ENCODE measurements around the gene SEPTIN5. TPM values are rescaled to one million over a fixed set of nuclear protein-coding genes. Genes with fewer than 3 reads are reported as not detected.
A peak's percentile ranks its signal among the peaks of the same experiment; 100 is the strongest.

SEPTIN5 gene
- total RNA-seq, 1 experiment from 2014 or later = not detected

GRCh38 chr22:19760058-19760950 is 46.0 kb downstream of the SEPTIN5 start, which contains the start of gene TBX1:
TBX1 (plus strand) TSS chr22:19760778; CDS start chr22:19760844, 66 bp downstream.
- no peak for DNase-seq (ENCODE audit: low spot score)

GRCh38 chr22:19760951-19761724 is 46.8 kb downstream of the SEPTIN5 start:
- no peak for DNase-seq (ENCODE audit: low spot score)

- no peak for DNase-seq (ENCODE audit: low spot score)
Measured at GRCh38 chr22:19761725-19762567, 47.6 kb downstream of the SEPTIN5 start.

- no peak for DNase-seq (ENCODE audit: low spot score)
Measured at GRCh38 chr22:19762568-19763457, 48.5 kb downstream of the SEPTIN5 start.

GRCh38 chr22:19763458-19764298 is 49.4 kb downstream of the SEPTIN5 start:
- no peak for DNase-seq (ENCODE audit: low spot score)

GRCh38 chr22:19764299-19764593 is 49.9 kb downstream of the SEPTIN5 start:
- DNase-seq (ENCODE audit: low spot score) = no peak

GRCh38 chr22:19764636-19765476 is 50.6 kb downstream of the SEPTIN5 start:
- no peak for DNase-seq (ENCODE audit: low spot score)

- no peak for DNase-seq (ENCODE audit: low spot score)
Measured at GRCh38 chr22:19765477-19766239, 51.4 kb downstream of the SEPTIN5 start.

- DNase-seq (ENCODE audit: low spot score) = no peak
Measured at GRCh38 chr22:19766240-19766510, 51.9 kb downstream of the SEPTIN5 start.

GRCh38 chr22:19766511-19767426 is 52.5 kb downstream of the SEPTIN5 start:
- DNase-seq (ENCODE audit: low spot score) = peak; percentile 69

GRCh38 chr22:19767427-19768341 is 53.4 kb downstream of the SEPTIN5 start:
- no peak for DNase-seq (ENCODE audit: low spot score)

GRCh38 chr22:19769393-19769715 is 55.1 kb downstream of the SEPTIN5 start:
- no peak for DNase-seq (ENCODE audit: low spot score)

- no peak for DNase-seq (ENCODE audit: low spot score)
Measured at GRCh38 chr22:19770349-19771220, 56.3 kb downstream of the SEPTIN5 start.

- no peak for DNase-seq (ENCODE audit: low spot score)
Measured at GRCh38 chr22:19772422-19772672, 58.0 kb downstream of the SEPTIN5 start.
